ENCODE results near the gene HNRNPLL. TPM values are rescaled to one million over a fixed set of nuclear protein-coding genes. Genes with fewer than 3 reads are reported as not detected.

HNRNPLL gene
- total RNA-seq, 1 donor = 46.0 TPM

DNA sequence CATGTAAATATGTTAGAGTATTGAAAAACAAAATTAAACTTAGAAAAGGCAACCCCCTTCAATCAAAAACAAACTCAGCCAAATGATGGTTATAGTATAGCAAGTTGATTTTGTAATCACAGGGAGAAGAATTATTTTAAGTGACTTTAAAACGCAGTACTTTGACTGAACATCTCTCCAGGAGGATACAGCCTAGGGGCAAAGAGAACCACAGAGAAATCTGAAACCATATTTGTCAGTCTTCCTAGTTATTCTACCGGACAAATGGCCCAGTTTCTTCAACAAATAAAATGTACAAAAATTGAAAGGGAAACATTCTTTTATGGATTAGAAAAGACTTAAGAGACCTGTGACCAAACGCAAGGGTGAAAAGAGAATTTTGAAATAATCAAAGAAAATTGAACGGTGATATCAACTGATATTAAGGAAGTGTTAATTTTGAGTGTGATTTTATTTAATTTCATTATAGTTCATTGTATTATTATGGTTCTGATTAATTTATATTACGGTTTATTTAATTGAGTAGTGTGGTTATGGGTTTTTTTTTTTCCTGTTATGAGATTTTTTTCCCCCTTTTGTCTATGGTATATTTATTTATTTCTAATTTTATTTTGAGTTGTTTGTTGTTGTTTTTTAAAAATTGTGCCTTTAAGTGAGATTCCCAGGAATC lies 75.3 kb downstream of the HNRNPLL start:
- Histone ChIP-seq H3K4me3 (ENCODE audit: insufficient read depth, low read length) (peak overlapping the region; percentile 77), H2AFZ (ENCODE audit: low read length) (peak overlapping the region; percentile 76), H3K9me3 (ENCODE audit: low read depth, low read length) (no peaks in the 10 kb centered on the region), H3K27ac (ENCODE audit: low read depth, low read length) (peak overlapping the region; percentile 81), H4K20me1 (ENCODE audit: insufficient read depth, low read length) (no peaks in the 10 kb centered on the region), H3K79me2 (ENCODE audit: insufficient read depth, low read length) (no peaks in the 10 kb centered on the region), H3K4me1 (ENCODE audit: insufficient read depth, low read length) (peaks cover 19% of the 10 kb centered on the region), H3K36me3 (ENCODE audit: insufficient read depth, low read length) (no peaks in the 10 kb centered on the region), H3K27me3 (ENCODE audit: insufficient read depth, low read length) (peaks cover 9% of the 10 kb centered on the region), H3K4me2 (ENCODE audit: insufficient read depth, low read length) (peak overlapping the region; percentile 85)
- DNase-seq (ENCODE audit: insufficient read length, low spot score, missing footprints) = no peak
- TF ChIP-seq, protein P1, sequence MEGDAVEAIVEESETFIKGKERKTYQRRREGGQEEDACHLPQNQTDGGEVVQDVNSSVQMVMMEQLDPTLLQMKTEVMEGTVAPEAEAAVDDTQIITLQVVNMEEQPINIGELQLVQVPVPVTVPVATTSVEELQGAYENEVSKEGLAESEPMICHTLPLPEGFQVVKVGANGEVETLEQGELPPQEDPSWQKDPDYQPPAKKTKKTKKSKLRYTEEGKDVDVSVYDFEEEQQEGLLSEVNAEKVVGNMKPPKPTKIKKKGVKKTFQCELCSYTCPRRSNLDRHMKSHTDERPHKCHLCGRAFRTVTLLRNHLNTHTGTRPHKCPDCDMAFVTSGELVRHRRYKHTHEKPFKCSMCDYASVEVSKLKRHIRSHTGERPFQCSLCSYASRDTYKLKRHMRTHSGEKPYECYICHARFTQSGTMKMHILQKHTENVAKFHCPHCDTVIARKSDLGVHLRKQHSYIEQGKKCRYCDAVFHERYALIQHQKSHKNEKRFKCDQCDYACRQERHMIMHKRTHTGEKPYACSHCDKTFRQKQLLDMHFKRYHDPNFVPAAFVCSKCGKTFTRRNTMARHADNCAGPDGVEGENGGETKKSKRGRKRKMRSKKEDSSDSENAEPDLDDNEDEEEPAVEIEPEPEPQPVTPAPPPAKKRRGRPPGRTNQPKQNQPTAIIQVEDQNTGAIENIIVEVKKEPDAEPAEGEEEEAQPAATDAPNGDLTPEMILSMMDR (IDR thresholded peaks at IDR 0.05; ENCODE audit: extremely low read depth, low read depth, low read length) = no peak

DNA sequence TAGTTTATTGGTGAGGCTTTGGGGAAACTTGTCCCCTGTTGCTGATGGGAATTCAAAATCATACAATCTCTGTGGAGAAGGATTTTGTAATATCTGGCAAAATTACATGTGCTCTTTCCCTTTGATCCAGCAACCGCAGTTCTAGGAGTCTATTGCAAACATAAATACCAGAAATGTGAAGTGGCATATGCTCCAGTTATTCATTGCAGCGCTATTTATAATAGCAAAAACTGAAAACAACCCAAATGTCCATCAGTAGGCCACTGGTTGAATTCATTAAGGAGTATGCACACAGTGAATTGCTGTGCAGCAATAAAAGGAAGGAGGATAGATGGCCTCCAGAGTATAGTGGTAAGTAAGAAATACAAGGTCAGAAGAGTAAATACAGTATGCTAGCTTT lies 76.5 kb downstream of the HNRNPLL start:
- H3K36me3 ChIP-seq (ENCODE audit: insufficient read depth, low read length) = no peaks in the 10 kb centered on the region
- H3K27me3 ChIP-seq (ENCODE audit: insufficient read depth, low read length) = peaks cover 9% of the 10 kb centered on the region
- H3K4me1 ChIP-seq (ENCODE audit: insufficient read depth, low read length) = peaks cover 19% of the 10 kb centered on the region
- no peak overlapping the region for H3K4me3 ChIP-seq (ENCODE audit: insufficient read depth, low read length)
- H3K79me2 ChIP-seq (ENCODE audit: insufficient read depth, low read length) = no peaks in the 10 kb centered on the region
- H3K27ac ChIP-seq (ENCODE audit: low read depth, low read length) = no peak overlapping the region
- H3K9me3 ChIP-seq (ENCODE audit: low read depth, low read length) = no peaks in the 10 kb centered on the region
- H3K4me2 ChIP-seq (ENCODE audit: insufficient read depth, low read length) = peak overlapping the region; percentile 41
- TF ChIP-seq, protein P1 (IDR thresholded peaks at IDR 0.05; ENCODE audit: extremely low read depth, low read depth, low read length) = no peak
- H2AFZ ChIP-seq (ENCODE audit: low read length) = no peak overlapping the region
- no peaks in the 10 kb centered on the region for H4K20me1 ChIP-seq (ENCODE audit: insufficient read depth, low read length)
- no peak for DNase-seq (ENCODE audit: insufficient read length, low spot score, missing footprints)

DNA sequence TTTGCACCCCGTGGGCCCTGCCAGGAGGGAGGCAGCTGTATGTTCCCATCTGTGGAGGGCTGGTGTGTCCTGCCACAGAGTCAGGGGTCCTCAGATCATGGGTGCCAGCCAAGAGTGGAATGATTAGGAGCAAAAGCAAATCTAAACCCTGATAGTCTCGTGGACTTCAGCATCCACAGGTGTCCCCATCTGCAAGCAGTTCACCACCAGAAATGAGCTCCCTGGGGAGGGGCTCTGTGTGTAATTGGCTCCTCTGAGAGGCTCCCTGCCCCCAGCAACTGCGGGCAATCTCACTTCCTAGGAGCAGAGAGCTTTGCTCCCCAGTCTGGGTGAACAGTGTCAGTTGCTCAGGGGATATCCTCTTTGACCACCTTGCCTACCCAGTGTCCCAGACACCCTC lies 78.1 kb downstream of the HNRNPLL start:
- no peak overlapping the region for H2AFZ ChIP-seq (ENCODE audit: low read length)
- no peak for DNase-seq (ENCODE audit: insufficient read length, low spot score, missing footprints)
- no peaks in the 10 kb centered on the region for H3K36me3 ChIP-seq (ENCODE audit: insufficient read depth, low read length)
- no peak overlapping the region for H3K4me2 ChIP-seq (ENCODE audit: insufficient read depth, low read length)
- H3K4me1 ChIP-seq (ENCODE audit: insufficient read depth, low read length) = peaks cover 19% of the 10 kb centered on the region
- H3K27me3 ChIP-seq (ENCODE audit: insufficient read depth, low read length) = peaks cover 13% of the 10 kb centered on the region
- H3K9me3 ChIP-seq (ENCODE audit: low read depth, low read length) = no peaks in the 10 kb centered on the region
- H3K27ac ChIP-seq (ENCODE audit: low read depth, low read length) = no peak overlapping the region
- TF ChIP-seq, protein P1 (IDR thresholded peaks at IDR 0.05; ENCODE audit: extremely low read depth, low read depth, low read length) = no peak
- no peak overlapping the region for H3K4me3 ChIP-seq (ENCODE audit: insufficient read depth, low read length)
- no peaks in the 10 kb centered on the region for H3K79me2 ChIP-seq (ENCODE audit: insufficient read depth, low read length)
- H4K20me1 ChIP-seq (ENCODE audit: insufficient read depth, low read length) = no peaks in the 10 kb centered on the region

DNA sequence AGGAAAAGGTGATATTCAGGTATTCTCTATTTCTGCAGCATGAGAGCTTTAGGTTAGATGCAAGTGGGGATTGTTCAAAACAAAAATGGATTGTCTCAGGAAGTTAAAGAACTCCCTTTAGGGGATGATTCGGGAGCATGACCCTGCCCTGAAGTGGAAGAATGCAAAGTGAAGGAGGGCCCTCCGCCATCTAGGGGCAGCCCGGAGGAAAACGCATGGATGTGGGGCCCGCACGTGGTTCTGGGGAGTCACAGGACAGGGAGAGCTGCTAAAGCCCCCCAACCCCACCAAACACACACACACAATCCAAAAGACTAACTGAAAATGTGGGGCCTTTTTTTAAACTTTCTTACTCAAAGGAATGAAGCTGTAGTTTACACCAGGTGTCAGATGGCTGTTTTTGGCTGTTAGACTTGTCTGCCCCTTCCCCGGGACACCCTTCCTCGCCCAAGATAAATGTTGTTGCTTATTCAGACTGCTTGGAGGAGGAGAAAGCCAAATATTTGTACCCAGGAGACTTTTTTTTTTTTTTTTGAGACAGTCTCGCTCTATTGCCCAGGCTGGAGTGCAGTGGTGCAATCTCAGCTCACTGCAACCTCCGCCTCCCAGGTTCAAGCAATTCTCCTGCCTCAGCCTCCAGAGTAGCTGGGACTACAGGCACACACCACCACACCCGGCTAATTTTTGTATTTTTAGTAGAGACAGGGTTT lies 78.8 kb downstream of the HNRNPLL start:
- Histone ChIP-seq H3K4me2 (ENCODE audit: insufficient read depth, low read length) (no peak overlapping the region), H3K4me3 (ENCODE audit: insufficient read depth, low read length) (no peak overlapping the region), H3K79me2 (ENCODE audit: insufficient read depth, low read length) (no peaks in the 10 kb centered on the region), H3K4me1 (ENCODE audit: insufficient read depth, low read length) (peaks cover 19% of the 10 kb centered on the region), H3K36me3 (ENCODE audit: insufficient read depth, low read length) (no peaks in the 10 kb centered on the region), H3K9me3 (ENCODE audit: low read depth, low read length) (no peaks in the 10 kb centered on the region), H2AFZ (ENCODE audit: low read length) (no peak overlapping the region), H4K20me1 (ENCODE audit: insufficient read depth, low read length) (no peaks in the 10 kb centered on the region), H3K27ac (ENCODE audit: low read depth, low read length) (no peak overlapping the region), H3K27me3 (ENCODE audit: insufficient read depth, low read length) (peaks cover 16% of the 10 kb centered on the region)
- TF ChIP-seq, protein P1 (IDR thresholded peaks at IDR 0.05; ENCODE audit: extremely low read depth, low read depth, low read length) = no peak
- DNase-seq (ENCODE audit: insufficient read length, low spot score, missing footprints) = no peak
